22Rv1 (cell line): ENCODE data around the gene ACD.

ENCODE experiments used
- CTCF ChIP-seq: fragments of 450-650 bp; IDR thresholded peaks from 2 replicates; pipeline ENCODE4 v1.5.1; 2017; ENCODE audit warnings: mild to moderate bottlenecking
- ZFX ChIP-seq: fragments of 450-650 bp; IDR thresholded peaks from 2 replicates; pipeline ENCODE4 v1.6.1; 2017; ENCODE audit warnings: antibody characterized with exemption, borderline replicate concordance

GRCh38 chr16:67685388-67686112 lies 25.5 kb upstream of the ACD start:
- TF ChIP-seq CTCF (no peak), ZFX (no peak)
